Stomach (tissue), 4 donors: ENCODE measurements around the gene RPL22.

ENCODE experiments used
- CTCF ChIP-seq, 7 experiments: fragments of 450-650 bp in 4 of 7; fragments of 200-600 bp in 3 of 7; sonication (generic) in 3 of 7; IDR thresholded peaks; one replicate each; pipeline ENCODE4 v1.5.1; 2016 to 2019; ENCODE audit warnings: antibody characterized with exemption in 7 of 7, control low read depth in 2 of 7, mild to moderate bottlenecking in 1 of 7
- EP300 ChIP-seq: sonication (generic); formaldehyde crosslinking; IDR thresholded peaks from one replicate; pipeline ENCODE4 v1.6.1; 2017; ENCODE audit warnings: antibody characterized with exemption
- POLR2A ChIP-seq, 4 donors: fragments of 450-650 bp; IDR thresholded peaks; one replicate each; pipeline ENCODE4 v1.6.1; 2016; ENCODE audit warnings: antibody characterized with exemption in 4 of 4, control low read depth in 2 of 4, mild to moderate bottlenecking in 1 of 4, moderate library complexity in 1 of 4
- POLR2AphosphoS5 ChIP-seq, 3 donors: sonication (generic); formaldehyde crosslinking; IDR thresholded peaks; one replicate each; pipeline ENCODE4 v1.6.1; 2016; ENCODE audit warnings: antibody characterized with exemption in 3 of 3

- TF ChIP-seq CTCF (IDR thresholded peaks at IDR 0.05) (no peak), POLR2A (IDR thresholded peaks at IDR 0.05) (no peak), POLR2AphosphoS5 (IDR thresholded peaks at IDR 0.05) (no peak), EP300 (no peak)
Observed at GRCh38 chr1:6223617-6224016, 24.2 kb upstream of the RPL22 start.
